Measurements from ENCODE around the gene APELA. TPM values are rescaled to one million over a fixed set of nuclear protein-coding genes. Genes with fewer than 3 reads are reported as not detected.

APELA gene
- total and polyA plus RNA-seq, 2 of the 13 experiments (the other 11 are each of a cell fraction or from before 2014, with no cell fraction given), result not detected

GRCh38 chr4:164924670-164925238 lies 47.8 kb downstream of the APELA start:
- Histone ChIP-seq H2AFZ (ENCODE audit: low read length) (no peak overlapping the region), H4K20me1 (ENCODE audit: insufficient read depth, low read length) (no peaks in the 10 kb centered on the region), H3K27me3 (ENCODE audit: control insufficient read depth in 1 of 2, insufficient read depth in 2 of 2, low read length in 2 of 2) (peaks cover 0 to 7% of the 10 kb centered on the region in 2 experiments; a peak in 1 of 5 replicates), H3K9ac (ENCODE audit: insufficient read depth, low read depth, low read length) (no peak overlapping the region), H3K4me3 (replicated peaks in 1 of 3; ENCODE audit: insufficient read depth in 1 of 3, low read depth in 2 of 3, low read length in 3 of 3) (no peak overlapping the region), H3K4me2 (ENCODE audit: low read depth, low read length) (no peak overlapping the region), H3K4me1 (ENCODE audit: insufficient read depth, low read length) (no peaks in the 10 kb centered on the region), H3K79me2 (ENCODE audit: insufficient read depth, low read length) (no peaks in the 10 kb centered on the region), H3K27ac (ENCODE audit: extremely low read length, insufficient read depth, low read length) (no peak overlapping the region), H3K36me3 (replicated peaks in 1 of 2; ENCODE audit: control insufficient read depth in 1 of 2, insufficient read depth in 2 of 2, low read length in 2 of 2) (no peaks in the 10 kb centered on the region), H3K9me3 (ENCODE audit: low read length) (no peaks in the 10 kb centered on the region)
- DNase-seq (ENCODE audit: low spot score) (no peak), FAIRE-seq (no peak), ATAC-seq (no peak)
- ChIA-PET POLR2A (no interaction called here), CTCF (ENCODE audit: low intra/inter-chr PET ratio, low total read pairs) (no interaction called here)
- WGBS (ENCODE audit: low lambda C conversion rate), result 17% methylated on average over 3 of the region's 3 CpGs
- in situ Hi-C loops (cut with HindIII; ENCODE audit: extremely low pct_ligation_motif_present, low pct_unique_long_range_greater_than_20kb) (no loop called here), intact Hi-C loops (cut with micrococcal nuclease; ENCODE audit: unreplicated experiment) (no loop called here)
- BruUV-seq (replicated peaks), result no TSS peak
- TF ChIP-seq MAZ (IDR thresholded peaks at IDR 0.05; ENCODE audit: borderline replicate concordance, low read depth, low read length), result no peak
- TF ChIP-seq MAZ (CRISPR knock-in tag; IDR thresholded peaks at IDR 0.05; ENCODE audit: low read depth), result no peak
- TF ChIP-seq ZNF337 (CRISPR knock-in tag; IDR thresholded peaks at IDR 0.05; ENCODE audit: borderline replicate concordance, low read depth), result no peak
- no peak for TF ChIP-seq FOXP4 (CRISPR knock-in tag; IDR thresholded peaks at IDR 0.05)
- TF ChIP-seq FOXA1 (IDR thresholded peaks at IDR 0.05), result no peak
- no peak for TF ChIP-seq FOXA1 (CRISPR knock-in tag; IDR thresholded peaks at IDR 0.05)
- TF ChIP-seq THAP9 (CRISPR knock-in tag; IDR thresholded peaks at IDR 0.05; ENCODE audit: borderline replicate concordance), result no peak
- no peak for TF ChIP-seq BHLHE40 (IDR thresholded peaks at IDR 0.05; ENCODE audit: low read length)
- TF ChIP-seq RERE (CRISPR knock-in tag; IDR thresholded peaks at IDR 0.05; ENCODE audit: low read depth), result no peak
- no peak for TF ChIP-seq KAT8 (CRISPR knock-in tag; IDR thresholded peaks at IDR 0.05)
- no peak for TF ChIP-seq SNRNP70 (IDR thresholded peaks at IDR 0.05; ENCODE audit: low read depth, low read length)
- TF ChIP-seq GPN1 (CRISPR knock-in tag; IDR thresholded peaks at IDR 0.05; ENCODE audit: borderline replicate concordance), result no peak
- TF ChIP-seq GABPA (IDR thresholded peaks at IDR 0.05; ENCODE audit: low read depth, low read length), result no peak
- TF ChIP-seq GABPA (CRISPR knock-in tag; IDR thresholded peaks at IDR 0.05; ENCODE audit: low read depth), result no peak
- no peak for TF ChIP-seq ZNF746 (CRISPR knock-in tag; IDR thresholded peaks at IDR 0.05)

Data from HepG2 (cell line).